T-helper 1 cell treated with Interleukin-12 subunit alpha and Interleukin-12 subunit beta and Interleukin-4 antibody, amounts not matched to agents 30 ng/mL and 1 ng/mL, for 36 hours (primary cell): ENCODE results near the gene RUFY3. TPM values are rescaled to one million over a fixed set of nuclear protein-coding genes. Genes with fewer than 3 reads are reported as not detected.
"Not testable (repeated sequence)": the region's sequence is repeated elsewhere in the genome, so short reads cannot be mapped to it uniquely, and the experiment has no call there.

Experiments used
- intact Hi-C: fragments of 100-400 bp; cut with micrococcal nuclease; formaldehyde crosslinking; loops from one replicate; pipeline ENCODE4 v1.15.1; 2024
- total RNA-seq: library from RNA; stranded (reverse); gene quantifications from 2 replicates; pipeline ENCODE4 v1.2.3, GENCODE V29; 2022

The RUFY3 gene
- total RNA-seq, 1 donor from 2014 or later: 13.5 TPM

DNA sequence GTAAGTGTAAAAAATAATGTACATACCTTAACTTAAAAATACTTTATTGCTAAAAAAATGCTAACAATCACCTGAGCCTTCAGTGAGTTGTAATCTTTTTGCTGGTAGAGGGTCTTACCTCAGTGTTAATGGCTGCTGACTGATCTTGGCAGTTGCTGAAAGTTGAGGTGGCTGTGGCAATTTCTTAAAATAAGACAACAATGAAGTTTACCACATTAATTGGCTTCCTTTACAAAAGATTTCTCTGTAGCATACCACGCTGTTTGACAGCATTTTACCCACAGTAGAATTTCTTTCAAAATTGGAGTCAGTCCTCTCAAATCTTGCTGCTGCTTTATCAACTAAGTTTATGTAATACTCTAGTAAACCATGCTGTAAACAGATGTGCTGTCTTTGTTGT, 47.6 kb downstream of the RUFY3 start:
- intact Hi-C loops: not testable (repeated sequence)

DNA sequence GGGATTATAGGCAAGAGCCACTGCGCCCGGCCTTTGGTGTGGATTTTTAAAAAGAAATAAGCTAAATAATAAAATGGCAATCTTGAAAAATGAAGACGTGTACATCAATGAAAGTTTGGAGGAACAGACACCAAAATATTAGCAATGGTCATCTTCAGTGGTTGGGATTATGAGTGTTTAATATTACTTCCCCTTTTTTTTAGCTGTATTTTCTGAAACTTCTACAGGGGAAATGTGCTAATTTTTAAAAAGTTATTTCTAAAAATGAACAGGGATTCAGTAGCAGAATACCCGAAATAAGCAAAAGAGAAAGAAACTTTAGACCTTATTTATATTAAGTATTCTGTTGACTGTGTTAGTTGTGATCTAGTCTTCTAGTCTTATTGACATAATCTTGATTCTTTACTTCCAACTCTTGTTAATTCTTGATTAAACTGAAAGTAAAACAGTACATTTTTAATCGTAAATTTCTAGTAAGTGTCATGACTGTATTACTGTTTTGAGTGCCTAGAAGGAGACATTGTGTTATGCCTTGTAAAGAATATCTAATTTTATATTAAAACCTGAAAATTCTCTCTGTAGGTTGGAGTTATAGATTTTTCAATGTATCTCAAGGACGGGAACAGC, 51.3 kb downstream of the RUFY3 start:
- intact Hi-C loops: no loop called here

DNA sequence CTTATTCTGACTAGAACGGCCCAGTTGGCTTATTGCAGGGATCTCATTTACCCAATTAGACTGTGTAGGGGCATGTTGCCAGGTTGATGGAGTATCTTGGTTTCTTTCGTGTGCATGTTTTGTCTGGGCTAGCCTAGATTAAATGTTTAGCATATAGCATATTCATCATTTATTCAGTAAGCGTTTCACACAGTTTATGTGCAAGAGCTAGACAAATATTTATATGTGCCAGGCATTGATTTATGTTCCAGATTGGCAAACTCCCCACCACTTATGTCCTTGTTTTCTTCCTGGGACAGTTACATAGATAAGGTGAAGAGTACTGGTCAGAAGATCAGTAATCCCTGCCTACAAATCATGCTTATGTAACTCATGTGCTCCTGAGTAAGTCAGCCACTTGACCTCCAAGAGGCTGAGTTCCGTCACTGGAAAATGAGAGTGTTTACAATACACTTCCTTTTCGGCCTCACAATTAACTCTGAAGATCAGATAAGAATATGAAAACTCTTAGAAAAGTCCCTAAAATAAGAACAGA, 57.2 kb downstream of the RUFY3 start:
- intact Hi-C loops: no loop called here

DNA sequence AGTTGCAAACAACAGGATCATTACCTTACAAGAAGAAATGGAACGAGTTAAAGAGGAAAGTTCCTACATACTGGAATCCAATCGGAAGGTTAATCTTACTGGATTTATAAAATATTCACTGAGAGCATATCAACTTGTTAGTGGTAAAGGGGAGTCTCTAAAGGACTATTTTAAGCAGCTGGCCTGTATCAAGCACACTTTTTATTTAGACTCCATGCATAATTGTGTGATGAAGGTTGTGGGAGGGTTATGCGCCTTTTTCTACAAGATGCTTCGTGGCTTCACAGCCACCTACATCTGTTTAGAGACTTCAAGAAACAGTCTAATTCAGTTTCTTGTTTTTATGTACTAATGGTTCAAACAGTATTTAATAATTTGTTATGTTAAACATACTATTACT, 61.3 kb downstream of the RUFY3 start:
- intact Hi-C loops: no loop called here

DNA sequence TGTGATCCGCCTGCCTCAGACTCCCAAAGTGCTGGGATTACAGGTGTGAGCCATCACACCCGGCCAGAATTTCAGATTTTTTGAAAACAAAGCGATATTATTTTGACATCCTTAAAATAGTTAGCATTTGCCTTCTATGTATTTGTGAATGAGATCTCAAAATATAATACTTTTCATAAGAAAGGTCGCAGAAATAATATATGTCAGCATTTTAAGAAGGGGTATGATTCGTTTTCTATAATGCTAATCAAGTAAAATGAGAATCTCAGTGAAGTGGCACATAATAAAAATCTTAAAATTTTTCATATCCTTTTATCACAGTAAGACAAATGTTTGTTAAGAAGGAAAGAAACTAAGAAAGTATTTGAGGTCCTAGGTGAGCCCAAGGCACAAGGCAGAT, 65.7 kb downstream of the RUFY3 start:
- intact Hi-C loops: no loop called here

DNA sequence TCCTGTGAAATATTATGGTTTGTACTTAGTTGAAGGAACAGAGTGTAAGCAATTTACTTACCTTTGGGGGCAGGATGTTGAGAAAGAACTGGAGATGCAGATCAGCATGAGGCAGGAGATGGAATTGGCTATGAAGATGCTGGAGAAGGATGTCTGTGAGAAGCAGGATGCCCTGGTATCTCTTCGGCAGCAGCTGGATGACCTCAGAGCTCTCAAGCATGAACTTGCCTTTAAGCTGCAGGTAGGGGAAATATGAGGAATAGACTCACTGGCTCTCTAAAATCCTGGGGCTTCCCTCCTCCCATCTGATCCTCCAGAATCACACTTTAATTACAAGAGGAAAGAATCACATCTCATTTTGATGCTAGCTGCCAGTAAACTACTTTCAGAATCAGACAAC, 67.0 kb downstream of the RUFY3 start:
- intact Hi-C loops: no loop called here

DNA sequence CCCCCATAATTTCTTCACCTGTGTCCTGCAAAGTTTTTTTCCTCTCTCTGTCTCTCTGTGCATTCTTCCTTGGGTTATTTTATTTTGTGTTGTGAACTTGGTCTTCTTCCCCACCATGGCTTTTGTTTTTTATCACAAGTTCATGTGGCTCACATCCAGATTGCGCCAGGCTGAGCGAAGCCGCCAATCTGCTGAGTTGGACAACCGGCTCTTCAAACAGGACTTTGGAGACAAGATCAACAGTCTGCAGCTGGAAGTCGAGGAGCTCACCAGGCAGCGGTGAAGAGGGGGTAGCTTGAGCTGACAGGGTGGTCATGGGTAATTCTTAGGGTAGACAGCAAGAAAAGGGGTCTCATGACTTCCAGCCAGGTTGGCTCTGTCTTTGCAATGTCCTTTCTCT, 71.9 kb downstream of the RUFY3 start:
- intact Hi-C loops: no loop called here

DNA sequence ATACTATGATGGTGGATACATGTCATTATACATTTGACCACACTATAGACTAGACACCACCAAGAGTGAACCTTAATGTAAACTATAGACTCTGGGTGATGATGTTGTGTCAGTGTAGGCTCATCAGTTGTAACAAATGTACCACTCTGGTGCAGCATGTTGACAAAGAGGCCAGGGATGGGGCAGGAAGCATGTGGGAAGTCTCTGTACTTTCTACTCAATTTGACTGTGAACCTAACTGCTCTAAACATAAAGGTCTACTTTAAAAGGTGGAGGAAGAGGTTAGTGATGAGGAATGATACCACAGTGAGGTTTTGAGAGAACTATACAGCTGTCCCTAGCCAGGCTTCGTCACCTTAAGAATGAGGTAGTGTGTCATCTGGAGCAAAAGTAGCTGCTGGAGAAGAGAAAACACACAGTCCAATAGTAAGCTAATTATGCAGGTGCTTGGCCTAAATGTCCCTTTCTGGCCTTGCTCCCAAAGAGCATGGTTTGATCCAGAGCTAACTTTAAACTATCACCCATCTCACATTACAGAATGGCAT, 79.6 kb downstream of the RUFY3 start:
- intact Hi-C loops: loop anchor here (5.0 kb wide), 1 partner anchor 149 kb away; no protein-coding TSS in a partner anchor

DNA sequence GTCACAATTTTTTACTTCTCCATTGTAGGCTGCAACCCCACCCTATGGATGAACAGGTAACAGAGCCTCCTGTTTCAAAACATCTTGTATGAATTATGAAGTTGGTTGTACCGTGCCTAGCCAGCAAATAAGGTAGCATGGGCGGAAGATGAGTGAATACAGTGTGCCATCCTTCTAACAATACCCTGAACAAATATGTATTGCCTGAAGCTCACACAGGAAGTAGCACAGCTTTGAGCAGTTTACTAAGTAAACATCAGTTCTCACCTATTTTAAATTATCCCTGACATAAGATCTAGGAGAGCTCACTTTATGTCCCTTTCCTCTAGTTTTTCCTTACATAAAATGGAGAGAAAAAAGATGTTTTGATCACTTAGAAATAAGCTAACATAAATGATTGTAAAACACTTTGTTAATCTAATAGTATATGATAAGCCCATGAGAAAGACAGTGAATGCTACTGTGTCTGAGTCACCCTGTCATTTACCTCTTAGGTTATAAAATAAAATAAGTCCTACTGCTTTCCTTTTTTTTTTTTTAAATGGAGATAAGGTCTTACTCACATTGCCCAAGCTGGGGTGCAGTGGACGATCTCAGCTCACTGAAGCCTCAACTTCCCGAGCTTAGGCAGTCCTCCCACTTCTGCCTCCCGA, 81.3 kb downstream of the RUFY3 start:
- intact Hi-C loops: loop anchor here (5.0 kb wide), 1 partner anchor 151 kb away; no protein-coding TSS in a partner anchor

DNA sequence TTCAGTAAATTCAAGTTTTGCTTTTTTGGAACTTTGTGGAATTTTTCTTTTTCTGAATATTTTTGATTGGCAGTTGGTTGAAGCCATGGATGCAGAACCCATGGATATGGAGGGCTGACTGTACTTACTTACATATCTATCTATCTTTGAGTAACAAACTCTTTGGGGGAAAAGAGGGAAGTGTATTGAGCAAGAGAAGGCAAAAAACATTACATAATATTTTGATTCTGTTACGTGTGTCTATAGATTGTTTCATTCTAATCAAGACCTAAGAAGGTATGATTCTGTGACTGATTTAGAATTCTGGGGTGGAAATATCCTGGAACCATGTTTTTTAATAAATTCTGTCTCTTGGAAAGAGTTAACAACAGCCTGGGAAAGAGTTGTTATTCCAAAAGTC, 86.4 kb downstream of the RUFY3 start:
- intact Hi-C loops: no loop called here

DNA sequence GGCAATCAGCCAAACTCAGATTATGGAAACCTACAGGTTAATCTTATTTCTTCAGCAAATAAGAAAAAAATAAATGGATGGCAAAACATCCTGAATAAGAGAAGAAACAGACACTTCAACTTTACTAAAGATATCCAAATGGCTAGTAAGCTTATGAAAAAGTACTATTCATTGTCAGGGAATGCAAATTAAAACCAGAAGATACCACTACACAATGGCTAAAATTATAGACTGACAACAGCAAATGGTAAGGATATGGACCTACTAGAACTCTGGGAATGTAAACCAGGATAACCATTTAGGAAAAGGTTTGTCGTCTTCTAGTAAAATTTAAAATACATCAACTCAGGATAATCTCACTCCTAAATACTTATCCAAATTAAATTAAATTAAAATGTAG, 93.6 kb downstream of the RUFY3 start:
- intact Hi-C loops: no loop called here

DNA sequence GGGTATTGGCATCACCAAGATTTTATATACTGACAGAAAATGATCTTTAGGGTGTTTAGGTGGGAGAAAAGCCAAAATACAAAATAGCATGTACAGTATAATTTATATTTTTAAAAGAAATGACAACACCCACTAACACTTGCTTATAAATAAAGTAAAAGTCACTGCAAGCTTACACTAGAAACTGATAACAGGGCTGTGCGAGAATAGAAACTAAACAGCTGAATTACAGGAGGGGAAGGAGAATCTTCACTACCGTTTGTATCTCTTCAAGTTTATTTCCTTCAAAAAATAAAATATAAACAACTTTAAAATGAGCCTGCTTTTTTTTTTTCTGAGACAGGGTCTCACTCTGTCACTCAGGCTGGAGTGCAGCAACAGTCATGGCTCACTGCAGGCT, 95.1 kb downstream of the RUFY3 start:
- intact Hi-C loops: no loop called here

DNA sequence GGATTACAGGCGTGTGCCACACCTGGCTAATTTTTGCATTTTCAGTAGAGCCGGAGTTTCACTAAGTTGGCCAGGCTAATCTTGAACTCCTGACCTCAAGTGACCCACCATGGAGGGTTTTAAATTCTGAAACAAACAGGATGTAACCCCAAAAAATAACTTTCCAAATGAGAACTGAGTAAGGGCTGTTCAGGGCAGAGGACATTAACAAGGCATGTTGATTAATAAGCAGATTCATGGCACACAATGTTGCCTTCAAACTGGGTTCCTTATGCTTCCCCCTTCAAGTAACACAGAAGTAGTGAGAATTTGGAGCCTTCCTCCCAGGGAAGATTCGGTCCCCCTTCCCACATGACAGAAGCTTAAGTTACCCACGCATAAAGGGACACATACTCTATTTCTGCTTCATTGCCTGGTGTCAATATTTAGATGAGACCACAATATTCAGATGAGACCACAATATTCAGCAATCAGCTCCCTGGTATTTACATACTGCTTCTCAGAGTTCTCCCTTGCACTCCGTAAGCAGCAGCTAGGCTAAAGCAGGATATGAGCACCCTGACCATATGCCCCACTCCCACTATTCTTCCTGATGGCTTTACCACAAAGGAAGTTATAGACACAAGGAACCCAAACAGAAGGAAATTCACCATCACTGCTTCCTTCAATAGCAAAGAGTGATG, 96.5 kb downstream of the RUFY3 start:
- intact Hi-C loops: no loop called here

DNA sequence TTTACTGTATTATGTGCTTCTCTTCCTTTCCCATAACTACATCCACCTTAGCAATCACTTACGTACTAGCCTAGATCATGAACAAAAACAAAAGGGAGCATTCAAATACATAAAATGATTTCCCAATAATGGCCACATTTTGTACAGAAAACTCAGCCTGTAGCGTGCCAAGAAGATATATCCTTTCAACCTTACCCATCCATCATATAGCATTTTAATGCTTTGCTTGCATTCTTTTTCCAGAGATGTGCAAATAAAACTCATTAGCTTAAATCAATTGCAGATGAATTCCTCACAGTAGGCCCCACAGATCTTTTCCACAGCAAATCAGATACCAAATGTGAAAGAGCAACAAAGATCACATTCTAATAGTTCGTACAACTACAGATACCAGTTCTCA, 97.2 kb downstream of the RUFY3 start:
- intact Hi-C loops: no loop called here

DNA sequence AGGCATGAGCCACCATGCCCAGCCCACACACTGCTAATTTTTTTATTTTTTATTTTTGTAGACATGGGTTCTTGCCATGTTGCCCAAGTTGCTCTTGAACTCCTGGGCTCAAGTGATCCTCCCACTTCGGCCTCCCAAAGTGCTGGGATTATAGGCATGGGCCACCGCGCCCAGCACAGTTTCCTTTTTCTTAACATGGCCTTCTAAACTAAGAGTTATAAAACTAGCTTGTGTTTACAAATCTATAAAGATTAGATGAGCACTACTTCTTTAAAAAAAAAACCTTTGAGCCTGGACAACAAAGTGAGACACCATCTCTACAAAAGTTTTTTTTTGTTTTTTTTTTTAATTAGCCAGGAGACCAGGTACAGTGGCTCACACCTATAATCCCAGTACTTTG, 107.3 kb downstream of the RUFY3 start:
- intact Hi-C loops: no loop called here

DNA sequence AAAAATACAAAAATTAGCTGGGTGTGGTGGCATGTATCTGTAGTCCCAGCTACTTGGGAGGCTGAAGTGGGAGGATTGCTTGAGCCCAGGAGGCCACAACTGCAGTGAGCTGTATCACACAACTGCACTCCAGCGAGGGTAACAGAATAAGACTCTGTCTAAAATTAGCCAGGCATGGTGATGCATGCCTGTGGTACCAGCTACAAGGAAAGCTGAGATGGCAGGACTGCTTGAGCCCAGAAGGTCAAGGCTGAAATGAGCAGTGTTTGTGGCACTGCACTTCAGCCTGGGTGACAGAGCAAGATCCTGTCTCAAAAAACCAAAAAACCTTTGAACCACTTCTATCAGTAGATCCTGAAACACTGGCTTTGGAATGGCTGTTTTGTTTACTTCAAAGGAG, 107.7 kb downstream of the RUFY3 start:
- intact Hi-C loops: no loop called here

DNA sequence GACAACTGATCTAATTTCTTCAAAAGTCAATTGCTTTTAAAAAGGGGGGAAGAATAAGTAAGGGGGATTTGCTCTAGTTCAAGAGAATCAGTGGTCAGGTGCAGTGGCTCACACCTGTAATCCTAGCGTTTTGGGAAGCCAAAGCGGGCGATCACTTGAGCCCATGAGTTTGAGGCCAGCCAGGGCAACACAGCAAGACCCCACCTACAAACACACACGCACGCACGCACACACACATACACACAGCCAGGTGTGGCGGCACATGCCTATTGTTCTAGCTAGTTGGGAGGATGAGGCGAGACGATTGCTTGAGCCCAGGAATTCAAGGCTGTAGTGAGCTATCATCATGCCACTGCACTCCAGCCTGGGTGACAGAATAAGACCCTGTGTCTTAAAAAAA, 108.3 kb downstream of the RUFY3 start:
- intact Hi-C loops: no loop called here

DNA sequence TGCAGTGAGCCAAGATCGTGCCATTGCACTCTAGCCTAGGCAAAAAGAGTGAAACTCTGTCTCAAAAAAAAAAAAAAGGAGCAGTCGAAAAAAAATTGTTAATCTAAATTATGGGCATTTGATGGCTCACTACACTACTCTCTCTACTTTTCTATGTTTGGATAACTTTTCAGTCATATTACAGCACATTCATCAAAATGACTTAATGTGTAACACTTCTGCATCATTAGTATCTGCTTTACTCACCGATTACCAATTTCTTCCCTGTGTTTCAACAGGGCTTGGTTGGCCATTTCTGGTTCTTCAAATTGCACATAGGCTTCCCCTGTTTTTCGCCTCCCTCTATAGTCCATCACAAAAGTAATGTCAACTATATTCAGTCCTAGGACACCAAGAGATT, 109.5 kb downstream of the RUFY3 start:
- intact Hi-C loops: no loop called here

DNA sequence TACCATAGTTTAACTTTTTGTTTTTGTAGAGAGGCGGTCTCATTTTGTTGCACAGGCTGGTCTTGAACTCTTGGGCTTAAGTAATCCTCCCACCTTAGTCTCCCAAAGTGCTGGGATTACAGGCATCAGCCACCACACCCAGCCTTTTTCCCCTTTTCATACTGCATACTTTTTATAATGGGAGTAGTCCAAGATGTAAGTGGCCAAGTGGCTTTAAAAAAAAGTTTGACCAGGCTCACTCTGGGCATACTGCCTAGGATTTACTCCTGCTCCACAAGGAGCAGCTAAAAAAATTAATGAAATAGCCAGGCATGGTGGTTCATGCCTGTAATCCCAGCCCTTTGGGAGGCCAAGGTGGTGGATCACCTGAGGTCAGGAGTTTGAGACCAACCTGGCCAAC, 111.9 kb downstream of the RUFY3 start:
- intact Hi-C loops: no loop called here

DNA sequence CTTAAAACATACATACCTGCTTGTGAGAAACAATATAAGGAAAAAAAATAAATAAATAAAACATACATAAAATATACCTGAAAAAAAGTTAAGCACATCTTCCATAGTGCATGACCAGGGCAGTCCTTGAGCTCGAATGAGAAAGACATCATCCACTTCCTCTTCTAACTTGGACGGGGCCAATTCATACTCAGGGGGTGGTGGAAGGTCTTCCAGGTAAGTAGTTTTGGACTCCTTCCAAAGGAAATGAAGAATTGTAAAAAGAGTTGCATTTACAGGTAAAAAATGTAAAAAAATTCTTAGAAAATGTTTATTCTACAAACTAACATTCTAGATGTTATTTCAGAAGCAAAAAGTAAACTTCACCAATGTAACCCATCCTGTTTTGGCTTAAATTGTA, 114.3 kb downstream of the RUFY3 start:
- intact Hi-C loops: loop anchor here (5.0 kb wide), 1 partner anchor 351 kb away; no protein-coding TSS in a partner anchor

DNA sequence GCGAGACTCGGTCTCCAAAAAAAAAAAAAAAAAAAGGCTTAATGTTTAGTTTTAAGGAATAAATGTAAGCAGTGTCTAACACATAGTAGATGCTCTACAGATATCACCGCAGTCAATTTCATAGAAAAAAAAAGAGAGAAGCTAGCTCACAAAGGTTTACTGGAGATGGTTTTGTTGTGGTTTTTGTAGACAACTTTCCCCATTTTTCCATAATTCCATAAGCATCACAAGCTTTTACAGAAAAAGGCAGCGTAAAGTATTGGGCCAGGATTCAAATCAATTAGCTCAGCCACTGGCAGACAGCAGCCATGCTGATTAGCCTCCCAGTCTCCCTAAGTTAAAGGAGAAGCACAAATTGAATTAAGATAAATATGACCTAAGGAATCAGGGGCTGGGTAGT, 116.4 kb downstream of the RUFY3 start:
- intact Hi-C loops: loop anchor here (2.0 to 5.0 kb wide), 2 partner anchors 213 to 349 kb away; no protein-coding TSS in a partner anchor
